H1 (cell line): ENCODE results near the gene RNF10. TPM values are rescaled to one million over a fixed set of nuclear protein-coding genes. Genes with fewer than 3 reads are reported as not detected.

Source experiments
- CTCF ChIA-PET: fragments of 300-600 bp; sonication (Branson Sonifier 250); formaldehyde crosslinking; loops from one replicate; lab custom pipeline; 2021; ENCODE audit not compliant: partially characterized antibody; lab: Charles Lee
- POLR2A ChIA-PET: fragments of 300-600 bp; sonication (Branson Sonifier 250); formaldehyde crosslinking; loops from one replicate; lab custom pipeline; 2021; ENCODE audit warnings: inconsistent platforms; ENCODE audit not compliant: partially characterized antibody; lab: Charles Lee
- DNase-seq, 2 experiments: peaks; one replicate each; pipeline versions ENCODE4 v3.0.0 to v3.0.0-alpha.2; 2010 to 2022; ENCODE audit warnings: low spot score in 2 of 2, low read depth in 1 of 2, mixed read lengths in 1 of 2
- FAIRE-seq: peaks from 2 replicates; lab custom pipeline; 2011; peaks lifted over from hg19 to GRCh38; lab: Jason Lieb, UNC
- H2AFZ ChIP-seq: 2 replicates; pipeline ENCODE4 v1.8.1; 2012; ENCODE audit warnings: low read length, inconsistent platforms
- H2AK5ac ChIP-seq: 2 replicates; pipeline ENCODE4 v1.6.1; 2013; ENCODE audit warnings: low read depth, low read length
- H2BK120ac ChIP-seq: replicated peaks from 2 replicates; pipeline ENCODE3; 2013; ENCODE audit warnings: low read depth, low read length, inconsistent platforms
- H2BK12ac ChIP-seq: 2 replicates; pipeline ENCODE4 v1.6.1; 2013; ENCODE audit warnings: low read depth, low read length
- H2BK15ac ChIP-seq: 2 replicates; pipeline ENCODE4 v1.6.1; 2013; ENCODE audit warnings: low read length
- H2BK20ac ChIP-seq: 2 replicates; pipeline ENCODE4 v1.6.1; 2013; ENCODE audit warnings: low read length
- H2BK5ac ChIP-seq: 2 replicates; pipeline ENCODE4 v1.6.1; 2013; ENCODE audit warnings: low read depth, low read length
- H3K14ac ChIP-seq: 2 replicates; pipeline ENCODE4 v1.6.1; 2013; ENCODE audit warnings: inconsistent platforms; ENCODE audit not compliant: insufficient read length
- H3K18ac ChIP-seq: 2 replicates; pipeline ENCODE4 v1.6.1; 2013; ENCODE audit warnings: low read length; ENCODE audit errors: extremely low read depth
- H3K23ac ChIP-seq: 2 replicates; pipeline ENCODE4 v1.6.1; 2013; ENCODE audit warnings: inconsistent platforms; ENCODE audit not compliant: insufficient read length
- H3K23me2 ChIP-seq: 2 replicates; pipeline ENCODE4 v1.6.1; 2013; ENCODE audit warnings: low read depth, low read length
- H3K27ac ChIP-seq: 2 replicates; pipeline ENCODE4 v1.6.1; 2011; ENCODE audit warnings: low read depth, low read length, inconsistent platforms
- H3K27me3 ChIP-seq, 4 experiments: replicated peaks in 1 of 4; 1 replicate in 1 of 4; 2 replicates in 3 of 4; pipeline versions ENCODE4 v1.6.1 to v1.8.1; 2011 to 2013; ENCODE audit warnings: low read length in 3 of 4, mild to moderate bottlenecking in 3 of 4, inconsistent platforms in 2 of 4, mixed read lengths in 2 of 4, moderate library complexity in 1 of 4; ENCODE audit not compliant: control insufficient read depth in 3 of 4, insufficient read depth in 3 of 4; ENCODE audit errors: extremely low read depth in 1 of 4
- H3K36me3 ChIP-seq, 4 experiments: 2 replicates each; pipeline versions ENCODE4 v1.6.1 to v1.8.1; 2011 to 2013; ENCODE audit warnings: mild to moderate bottlenecking in 4 of 4, low read length in 3 of 4, moderate library complexity in 2 of 4, control low read depth in 1 of 4, inconsistent platforms in 1 of 4; ENCODE audit not compliant: insufficient read depth in 4 of 4, control insufficient read depth in 2 of 4
- H3K4ac ChIP-seq: replicated peaks from 2 replicates; pipeline ENCODE3; 2013; ENCODE audit warnings: low read length, low read depth, mixed read lengths, inconsistent platforms; ENCODE audit not compliant: insufficient read length
- H3K4me1 ChIP-seq, 4 experiments: replicated peaks in 1 of 4; 1 replicate in 1 of 4; 2 replicates in 3 of 4; pipeline versions ENCODE4 v1.6.1 to v1.8.1; 2011 to 2013; ENCODE audit warnings: low read length in 3 of 4, inconsistent platforms in 2 of 4, mixed read lengths in 1 of 4; ENCODE audit not compliant: insufficient read depth in 4 of 4, control insufficient read depth in 3 of 4
- H3K4me2 ChIP-seq, 2 experiments: 2 replicates each; pipeline versions ENCODE4 v1.6.1 to v1.8.1; 2011 to 2013; ENCODE audit warnings: low read depth in 2 of 2, low read length in 2 of 2, control low read depth in 1 of 2, inconsistent platforms in 1 of 2, mild to moderate bottlenecking in 1 of 2; ENCODE audit not compliant: insufficient read depth in 1 of 2
- H3K4me3 ChIP-seq, 4 experiments: fragments of 200-600, 300-600 bp in 1 of 4; sonication (generic), shearing (Covaris generic), sonication (Bioruptor Twin) in 1 of 4; 2 replicates each; pipeline versions ENCODE4 v1.5.1 to v1.8.1; 2011 to 2016; ENCODE audit warnings: low read length in 4 of 4, low read depth in 3 of 4, control low read depth in 2 of 4, inconsistent platforms in 2 of 4, mild to moderate bottlenecking in 2 of 4, mixed read lengths in 1 of 4, moderate library complexity in 1 of 4; ENCODE audit not compliant: insufficient read depth in 2 of 4; ENCODE audit errors: extremely low read depth in 1 of 4
- H3K56ac ChIP-seq: replicated peaks from 2 replicates; pipeline ENCODE3; 2013; ENCODE audit warnings: low read depth, mild to moderate bottlenecking, mixed read lengths, low read length, inconsistent platforms; ENCODE audit not compliant: insufficient read length
- H3K79me1 ChIP-seq: 2 replicates; pipeline ENCODE4 v1.6.1; 2013; ENCODE audit warnings: low read depth, low read length, control low read depth
- H3K79me2 ChIP-seq, 2 experiments: 2 replicates each; pipeline versions ENCODE4 v1.6.1 to v1.8.1; 2012 to 2013; ENCODE audit warnings: low read length in 2 of 2, mild to moderate bottlenecking in 2 of 2, inconsistent platforms in 1 of 2; ENCODE audit not compliant: insufficient read depth in 2 of 2, control insufficient read depth in 1 of 2
- H3K9ac ChIP-seq, 4 experiments: replicated peaks in 1 of 4; 1 replicate in 1 of 4; 2 replicates in 3 of 4; pipeline versions ENCODE4 v1.6.1 to v1.8.1; 2011 to 2013; ENCODE audit warnings: low read depth in 3 of 4, low read length in 3 of 4, control low read depth in 2 of 4, mild to moderate bottlenecking in 2 of 4, moderate library complexity in 2 of 4, inconsistent platforms in 1 of 4; ENCODE audit errors: extremely low read depth in 1 of 4
- H3K9me3 ChIP-seq, 2 experiments: 2 replicates each; pipeline versions ENCODE4 v1.6.1 to v1.8.1; 2012 to 2013; ENCODE audit warnings: mild to moderate bottlenecking in 2 of 2, moderate library complexity in 2 of 2, control low read depth in 1 of 2, inconsistent platforms in 1 of 2, low read depth in 1 of 2, low read length in 1 of 2, mixed read lengths in 1 of 2; ENCODE audit not compliant: insufficient read depth in 2 of 2
- H4K20me1 ChIP-seq, 2 experiments: replicated peaks in 1 of 2; 2 replicates each; pipeline versions ENCODE3 to v1.8.1; 2011 to 2013; ENCODE audit warnings: inconsistent platforms in 2 of 2, low read length in 2 of 2, mild to moderate bottlenecking in 1 of 2; ENCODE audit not compliant: insufficient read depth in 2 of 2, control insufficient read depth in 1 of 2
- H4K5ac ChIP-seq: 2 replicates; pipeline ENCODE4 v1.6.1; 2013; ENCODE audit warnings: low read length, low read depth, mixed read lengths, inconsistent platforms; ENCODE audit not compliant: insufficient read length
- H4K8ac ChIP-seq: 2 replicates; pipeline ENCODE4 v1.8.0; 2013; ENCODE audit warnings: mild to moderate bottlenecking, moderate library complexity, low read length, inconsistent platforms; ENCODE audit not compliant: insufficient read depth; ENCODE audit errors: extremely low read depth
- H4K91ac ChIP-seq: replicated peaks from 2 replicates; pipeline ENCODE3; 2013; ENCODE audit warnings: low read length, mixed read lengths, inconsistent platforms; ENCODE audit not compliant: insufficient read length
- CTCF ChIP-seq, 3 experiments: IDR thresholded peaks; 1 replicate in 2 of 3; 2 replicates in 1 of 3; pipeline versions ENCODE4 v1.5.1 to v1.6.1; 2011; ENCODE audit warnings: low read length in 3 of 3, mild to moderate bottlenecking in 3 of 3, inconsistent platforms in 2 of 3, low read depth in 1 of 3, moderate library complexity in 1 of 3; ENCODE audit not compliant: insufficient read depth in 1 of 3; ENCODE audit errors: control extremely low read depth in 1 of 3
- FOSL1 ChIP-seq: IDR thresholded peaks from 2 replicates; pipeline ENCODE4 v1.6.1; 2011; ENCODE audit warnings: mild to moderate bottlenecking, low read depth, low read length, moderate library complexity; ENCODE audit not compliant: insufficient read depth
- KDM4A ChIP-seq: IDR thresholded peaks from one replicate; pipeline ENCODE4 v1.7.1; 2012; ENCODE audit warnings: low read depth, mild to moderate bottlenecking, moderate library complexity, low read length, inconsistent platforms; ENCODE audit not compliant: severe bottlenecking
- SRF ChIP-seq: IDR thresholded peaks from 2 replicates; pipeline ENCODE4 v1.6.1; 2011; ENCODE audit warnings: mild to moderate bottlenecking, low read depth, low read length, moderate library complexity
- SUZ12 ChIP-seq: fragments of 200-600 bp; sonication (generic); IDR thresholded peaks from 2 replicates; pipeline ENCODE4 v1.6.1; 2012; ENCODE audit warnings: mild to moderate bottlenecking, inconsistent platforms, low read length, moderate library complexity, mixed read lengths
- TBP ChIP-seq: IDR thresholded peaks from 2 replicates; pipeline ENCODE4 v1.6.1; 2011; ENCODE audit warnings: low read depth, low read length, improper control_type of control experiment
- TCF12 ChIP-seq: IDR thresholded peaks from 2 replicates; pipeline ENCODE4 v1.6.1; 2011; ENCODE audit warnings: low read depth, mild to moderate bottlenecking, low read length
- WGBS, 2 experiments: shearing (Covaris generic) in 1 of 2; methylation state at CpG; one replicate each; pipeline versions ENCODE4 v1.1.6 to v1.1.7; 2013 to 2015; ENCODE audit warnings: low lambda C conversion rate in 2 of 2, mixed read lengths in 2 of 2, inconsistent platforms in 1 of 2, low coverage in 1 of 2, missing lambda C conversion rate in 1 of 2; ENCODE audit not compliant: insufficient replicate concordance in 2 of 2, insufficient coverage in 1 of 2, insufficient read length in 1 of 2; ENCODE audit errors: extremely low coverage in 1 of 2, missing lambda C conversion rate in 1 of 2; 5-methylcytosine and 5-hydroxymethylcytosine counted together
- polyA plus RNA-seq, 7 experiments: library from polyadenylated mRNA; depleted of rRNA in 3 of 7; stranded (reverse) in 5 of 7; unstranded in 2 of 7; fragments of >200 nt in 5 of 7; fragments of 200-250 nt in 2 of 7; gene quantifications; 1 replicate in 5 of 7; 2 replicates in 1 of 7; 4 replicates in 1 of 7; pipeline versions ENCODE4 v1.2.1 to v1.2.3, GENCODE V29; 2011 to 2013; ENCODE audit warnings: missing spikeins in 2 of 7, mixed read lengths in 2 of 7
- total RNA-seq: library from RNA; stranded (reverse); fragmentation: NEBNext Ultra II Directional; extraction: Animal tissue kit (Norgen Biotek cat#: 25700); gene quantifications from 2 replicates; pipeline ENCODE4 v1.2.1, GENCODE V29; 2021

RNF10 gene
- total and polyA plus RNA-seq, 2 of the 8 experiments (the other 6 are each of a cell fraction or from before 2014, with no cell fraction given) = 71.6 to 171 TPM

DNA sequence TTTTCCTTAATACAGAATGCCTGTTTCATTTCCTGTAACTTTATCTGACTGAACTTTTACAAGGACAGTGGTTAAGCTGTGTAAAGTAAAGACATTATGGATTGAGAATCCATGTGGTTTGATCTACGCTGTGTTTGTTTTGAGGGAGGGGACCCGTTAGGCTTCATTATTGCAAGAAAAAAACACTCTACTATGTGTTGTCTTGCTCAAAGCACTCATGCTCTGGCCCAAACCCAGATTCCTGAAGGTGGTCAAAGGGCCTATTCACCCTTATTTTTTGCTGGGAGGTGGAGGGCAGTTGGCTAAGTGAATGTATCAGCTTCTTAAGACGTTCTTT lies 11.9 kb downstream of the RNF10 start:
- H3K23me2 ChIP-seq = no peaks in the 10 kb centered on the region
- H2BK20ac ChIP-seq = no peak overlapping the region
- H4K91ac ChIP-seq = no peak overlapping the region
- ChIA-PET CTCF (interaction anchor here (0.7 to 1.2 kb wide), 2 partner anchors 17 to 38 kb away, joined by 3 read pairs; no protein-coding TSS in a partner anchor), POLR2A (interaction anchor here (0.6 to 1.7 kb wide), 5 partner anchors 10 to 99 kb away, joined by 3 to 7 read pairs (median 3); no protein-coding TSS in a partner anchor)
- no peak overlapping the region for H2BK12ac ChIP-seq
- no peak overlapping the region for H3K4me3 ChIP-seq
- WGBS, 2 experiments = 83% methylated on average over 3 of the region's 3 CpGs; no CpG with 5 or more reads in 1 of the 2 experiments
- H3K56ac ChIP-seq = no peak overlapping the region
- no peak overlapping the region for H3K27ac ChIP-seq
- no peak overlapping the region for H3K9ac ChIP-seq
- peaks cover 9% of the 10 kb centered on the region for H3K79me1 ChIP-seq
- H3K27me3 ChIP-seq = no peaks in the 10 kb centered on the region
- no peak overlapping the region for H3K23ac ChIP-seq
- no peak overlapping the region for H2BK15ac ChIP-seq
- no peak overlapping the region for H2AK5ac ChIP-seq
- H3K79me2 ChIP-seq = peaks cover 8 to 64% of the 10 kb centered on the region in 2 experiments
- no peak for DNase-seq
- H4K20me1 ChIP-seq = peaks cover 10 to 13% of the 10 kb centered on the region in 2 experiments
- H3K4me1 ChIP-seq = no peaks in the 10 kb centered on the region
- H3K4me2 ChIP-seq = no peak overlapping the region
- no peak overlapping the region for H2BK5ac ChIP-seq
- H2AFZ ChIP-seq = no peak overlapping the region
- H3K18ac ChIP-seq = no peak overlapping the region
- no peak overlapping the region for H2BK120ac ChIP-seq
- H3K14ac ChIP-seq = no peak overlapping the region
- H4K8ac ChIP-seq = no peak overlapping the region
- no peak overlapping the region for H3K4ac ChIP-seq
- no peak overlapping the region for H4K5ac ChIP-seq
- H3K9me3 ChIP-seq = no peaks in the 10 kb centered on the region
- H3K36me3 ChIP-seq = peaks cover 13 to 42% (median 17%) of the 10 kb centered on the region in 4 experiments; a peak in 7 of 8 replicates
- no peak for FAIRE-seq
- TF ChIP-seq TCF12 (no peak), TBP (no peak), KDM4A (no peak), SRF (no peak), SUZ12 (no peak), CTCF (IDR thresholded peaks at IDR 0.05; ENCODE audit: control extremely low read depth in 1 of 3, insufficient read depth in 1 of 3, low read depth in 1 of 3, low read length in 3 of 3) (no peak), FOSL1 (no peak)
